NCI-H446 (cell line): ENCODE results near the gene PDCD11.
"Not testable (repeated sequence)": the region's sequence is repeated elsewhere in the genome, so short reads cannot be mapped to it uniquely, and the experiment has no call there.

Source experiments
- DNase-seq, 2 experiments: peaks; one replicate each; lab custom pipeline; 2025; lab: John Stamatoyannopoulos, UW

PDCD11 gene

DNA sequence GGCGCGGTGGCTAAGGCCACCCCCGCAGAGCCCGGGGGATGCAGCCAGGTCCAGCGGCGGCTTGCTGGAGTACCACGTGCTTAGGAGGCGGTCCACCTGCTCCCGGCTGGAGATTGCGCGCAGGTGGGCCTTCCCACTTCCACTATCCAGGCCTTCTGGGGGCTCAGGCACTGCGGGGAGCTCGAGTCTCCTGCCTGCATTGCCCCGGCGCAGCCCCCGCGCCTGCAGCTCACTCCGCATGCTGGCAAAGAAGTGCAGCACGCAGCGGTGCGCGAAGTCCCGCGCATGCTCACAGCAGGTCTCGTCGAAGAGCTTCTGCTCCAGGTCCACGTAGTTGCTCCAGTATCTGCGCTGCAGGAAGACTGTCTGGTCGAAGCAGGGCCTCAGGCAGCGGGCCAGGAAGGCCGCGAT is 76.8 kb downstream of the PDCD11 start:
- no peak for DNase-seq

DNA sequence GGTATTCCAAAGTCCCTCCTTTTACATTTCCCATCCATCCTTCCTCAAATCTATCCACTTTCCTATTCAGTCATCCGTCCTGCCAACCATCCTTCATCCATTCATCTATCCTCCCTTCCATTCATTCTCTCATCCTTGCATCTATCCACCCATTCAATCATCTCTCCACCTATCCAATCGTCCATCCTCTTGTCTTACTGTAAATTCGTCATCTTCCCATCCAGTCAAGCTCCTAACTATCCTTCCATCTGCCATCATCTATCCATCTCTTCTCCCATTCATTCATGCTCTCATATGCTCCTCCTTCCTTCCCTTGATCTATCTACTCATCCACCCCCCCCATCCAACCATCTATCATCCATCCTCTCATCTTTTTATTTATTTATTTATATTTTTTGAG is 77.7 kb downstream of the PDCD11 start:
- DNase-seq = no peak

DNA sequence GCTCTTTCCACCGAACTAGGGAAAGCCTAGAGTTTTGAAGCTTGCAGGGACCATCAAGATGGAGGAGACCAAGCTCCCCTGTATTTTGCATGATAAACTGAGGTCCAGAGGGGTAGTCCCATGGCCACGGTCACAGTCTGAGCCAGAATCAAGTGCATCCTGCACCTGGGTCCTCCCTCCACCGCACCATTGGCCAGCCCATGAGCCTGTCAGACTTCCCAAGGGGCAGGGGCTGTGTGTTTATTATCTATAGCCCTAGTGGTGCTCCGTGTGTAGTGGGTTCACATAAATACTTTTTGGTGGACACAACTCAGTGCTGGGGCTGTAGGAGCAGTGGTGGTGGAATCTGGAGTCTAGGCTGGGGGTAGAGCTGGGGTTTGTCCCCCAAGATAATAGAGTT is 79.0 kb downstream of the PDCD11 start:
- no peak for DNase-seq

DNA sequence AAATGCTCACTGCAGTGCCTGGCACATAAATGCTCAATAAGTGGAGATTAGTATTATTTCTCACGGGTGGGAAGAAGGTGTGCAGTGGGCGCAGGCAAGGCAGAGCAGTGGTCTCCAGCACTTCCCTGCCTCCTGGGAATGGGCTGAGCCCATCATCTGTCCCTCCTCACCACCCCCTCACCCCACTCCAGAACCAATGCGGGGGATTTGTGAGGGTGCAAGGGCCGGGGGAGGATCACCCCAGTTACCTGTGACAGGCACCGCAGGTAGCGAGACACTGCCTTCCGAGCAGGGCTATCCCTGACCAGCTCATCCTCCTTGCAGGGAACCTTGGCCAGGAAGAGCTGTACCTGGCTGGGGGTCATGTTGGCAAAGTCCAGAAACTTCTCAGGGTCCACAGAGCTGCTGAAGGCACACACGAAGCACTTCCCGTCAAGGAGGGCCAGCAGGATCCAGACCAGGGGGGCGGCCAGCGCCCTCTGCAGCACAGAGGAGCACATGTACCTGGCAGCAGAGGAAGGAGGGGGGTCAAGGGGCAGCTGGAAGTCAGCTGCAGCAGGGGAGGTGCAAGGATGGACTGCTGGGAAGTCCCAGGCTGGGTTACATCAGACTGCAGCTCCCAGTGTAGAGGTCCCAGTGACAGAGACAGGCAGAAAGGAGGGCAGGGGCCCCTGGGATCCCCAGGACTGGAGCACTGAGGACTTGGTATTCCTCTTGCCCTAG is 79.8 kb downstream of the PDCD11 start:
- no peak for DNase-seq

DNA sequence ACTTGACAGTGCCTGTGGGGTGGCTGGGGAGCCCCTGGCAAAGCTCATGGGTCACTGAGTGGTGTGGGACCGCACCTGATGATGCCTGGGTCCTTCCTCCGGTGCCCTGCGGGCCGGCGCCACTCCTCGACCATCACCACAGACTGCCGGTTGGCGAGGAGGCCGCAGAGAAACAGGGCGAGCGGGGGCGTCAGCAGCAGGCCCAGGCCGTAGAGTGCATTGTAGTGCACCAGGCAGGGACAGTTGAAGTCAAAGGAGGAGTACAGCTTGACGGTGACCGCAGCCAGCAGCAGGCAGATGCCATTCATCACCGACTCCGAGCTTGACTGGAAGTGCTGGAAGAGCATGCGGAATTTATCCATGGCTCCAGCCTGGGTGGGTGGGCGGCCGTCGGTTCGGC is 82.2 kb downstream of the PDCD11 start:
- no peak for DNase-seq

DNA sequence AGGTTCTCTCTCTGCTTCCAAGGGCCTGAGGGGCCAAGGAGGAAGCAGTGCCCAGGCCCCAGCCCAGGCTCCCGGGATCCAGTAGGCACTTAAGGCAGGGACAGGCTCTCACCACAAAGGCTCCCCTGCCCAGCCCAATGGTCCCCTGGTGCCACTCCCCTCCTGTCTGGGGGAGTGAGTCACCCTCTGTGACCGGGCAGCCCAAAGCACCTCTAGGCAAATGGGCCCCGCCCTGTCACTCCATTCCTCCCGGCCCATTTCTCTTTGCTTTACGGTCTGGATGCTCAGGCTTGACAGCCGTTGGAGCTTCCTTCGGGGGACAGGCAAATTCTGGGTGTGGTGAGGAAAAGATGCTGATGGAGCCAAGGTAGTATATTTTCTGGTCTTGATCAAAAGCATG is 82.7 kb downstream of the PDCD11 start, which contains the start of gene CALHM3:
Gene CALHM3 (minus strand): TSS at position 106 of the 400 bp plus-strand sequence. CDS start 208 bp downstream, outside the sequence.
- no peak for DNase-seq

DNA sequence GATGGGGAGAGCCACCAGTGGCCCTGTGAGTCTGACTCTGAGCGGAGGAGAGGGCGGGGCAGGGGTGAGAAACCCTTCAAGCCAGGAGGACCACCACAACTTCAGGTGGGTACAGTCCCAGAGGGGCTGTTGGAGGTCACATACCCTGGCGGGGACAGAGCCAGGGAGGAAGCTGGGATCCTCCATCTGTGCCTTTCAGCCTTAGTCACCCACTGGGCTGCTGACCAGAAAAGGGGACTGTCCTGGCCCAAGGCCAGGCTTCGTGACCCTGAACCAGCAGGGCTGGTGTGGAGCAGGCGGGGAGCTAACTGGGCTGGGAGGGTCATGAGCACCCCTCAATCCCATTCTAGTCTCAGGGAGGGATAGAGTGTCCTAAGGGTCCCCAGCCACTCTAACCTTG is 84.1 kb downstream of the PDCD11 start:
- no peak for DNase-seq

DNA sequence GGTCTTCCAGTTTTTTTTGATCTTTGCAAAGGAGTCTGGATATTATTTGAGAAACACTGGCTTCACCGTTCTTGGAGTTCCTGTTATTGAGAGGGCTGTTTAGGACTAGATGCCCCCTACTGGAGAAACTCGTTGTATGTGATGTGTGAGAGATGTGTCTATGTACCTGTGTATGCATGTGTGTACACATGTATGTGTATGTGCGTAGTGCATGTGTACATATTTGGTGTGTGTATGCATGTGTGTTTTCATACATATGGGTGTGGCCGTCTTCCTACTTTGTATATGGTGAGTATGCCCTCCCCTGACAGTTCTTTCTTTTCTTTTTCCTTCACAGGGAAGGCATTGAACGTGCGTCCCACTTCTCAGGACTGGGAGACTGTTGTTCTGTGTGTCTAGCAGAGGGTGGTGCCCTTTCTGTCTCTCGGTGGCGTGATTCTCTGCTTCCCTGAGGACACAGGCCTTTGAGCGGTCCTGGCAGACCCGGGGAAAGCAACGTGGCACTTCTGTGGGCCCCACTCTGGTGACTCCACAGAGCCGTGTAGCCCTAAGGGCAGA is 85.6 kb downstream of the PDCD11 start:
- DNase-seq = peak in 1 of 2 experiments; percentile 18

DNA sequence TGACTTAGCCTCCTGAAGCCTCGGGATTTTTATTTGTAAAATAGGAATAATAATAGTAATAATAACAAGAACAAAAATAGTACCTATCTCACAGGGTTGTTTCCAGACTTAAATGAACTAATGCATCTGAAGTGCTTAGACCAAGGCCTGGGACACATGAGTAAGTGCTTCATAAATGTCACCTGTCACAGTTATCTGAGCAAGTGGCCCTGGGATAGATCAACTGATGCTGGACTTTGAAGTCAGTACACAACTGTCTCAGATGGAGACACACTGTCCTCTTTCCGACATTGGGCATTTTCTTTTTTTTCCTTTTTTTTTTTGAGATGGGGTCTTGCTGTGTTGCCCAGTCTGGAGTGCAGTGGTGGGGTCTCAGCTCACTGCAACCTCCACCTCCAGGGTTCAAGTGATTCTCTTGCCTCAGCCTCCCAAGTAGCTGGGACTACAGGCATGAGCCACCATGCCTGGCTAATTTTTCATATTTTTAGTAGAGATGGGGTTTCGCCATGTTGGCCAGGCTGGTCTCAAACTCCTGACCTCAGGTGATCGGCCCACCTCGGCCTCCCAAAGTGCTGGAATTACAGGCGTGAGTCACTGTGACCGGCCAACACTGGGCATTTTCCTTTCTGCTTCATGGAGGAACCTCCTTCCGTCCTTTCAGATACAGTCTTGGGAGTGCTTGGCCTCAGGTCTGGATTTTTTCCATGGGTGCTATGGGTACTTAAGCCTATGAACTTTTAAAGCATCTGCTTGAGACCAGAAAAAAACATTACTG is 90.4 kb downstream of the PDCD11 start:
- DNase-seq = not testable (repeated sequence)

DNA sequence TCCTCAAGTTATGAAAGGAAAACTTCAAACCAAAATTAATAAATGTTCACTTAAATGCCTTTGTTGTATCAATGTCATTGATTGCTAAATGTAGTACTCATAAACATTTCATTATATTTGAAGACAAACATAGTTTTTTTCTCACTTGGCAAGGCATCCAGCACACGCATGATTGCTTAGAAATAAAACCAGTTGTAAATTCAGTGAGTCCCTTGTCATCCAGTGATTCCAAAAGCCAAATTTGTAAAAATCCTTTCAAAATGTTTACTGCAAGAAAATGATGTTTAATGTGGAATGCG is 90.9 kb downstream of the PDCD11 start:
- no peak for DNase-seq

DNA sequence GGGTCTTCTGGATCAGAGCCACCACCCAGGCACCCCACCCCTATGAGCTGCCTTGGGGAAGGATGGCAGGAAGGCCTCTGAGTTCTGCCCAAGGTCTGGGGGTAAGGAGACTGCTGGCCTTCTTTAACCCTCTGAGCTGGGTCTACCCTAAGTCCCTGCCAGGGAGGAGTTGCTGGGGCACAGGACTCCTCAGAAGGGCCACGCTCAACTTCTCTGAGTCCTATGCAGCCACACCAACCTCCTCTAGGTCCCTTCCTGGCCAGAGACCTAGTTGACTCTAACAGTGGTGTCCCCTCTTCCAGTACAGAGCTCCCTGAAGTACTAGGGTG is 94.5 kb downstream of the PDCD11 start:
- DNase-seq = no peak

DNA sequence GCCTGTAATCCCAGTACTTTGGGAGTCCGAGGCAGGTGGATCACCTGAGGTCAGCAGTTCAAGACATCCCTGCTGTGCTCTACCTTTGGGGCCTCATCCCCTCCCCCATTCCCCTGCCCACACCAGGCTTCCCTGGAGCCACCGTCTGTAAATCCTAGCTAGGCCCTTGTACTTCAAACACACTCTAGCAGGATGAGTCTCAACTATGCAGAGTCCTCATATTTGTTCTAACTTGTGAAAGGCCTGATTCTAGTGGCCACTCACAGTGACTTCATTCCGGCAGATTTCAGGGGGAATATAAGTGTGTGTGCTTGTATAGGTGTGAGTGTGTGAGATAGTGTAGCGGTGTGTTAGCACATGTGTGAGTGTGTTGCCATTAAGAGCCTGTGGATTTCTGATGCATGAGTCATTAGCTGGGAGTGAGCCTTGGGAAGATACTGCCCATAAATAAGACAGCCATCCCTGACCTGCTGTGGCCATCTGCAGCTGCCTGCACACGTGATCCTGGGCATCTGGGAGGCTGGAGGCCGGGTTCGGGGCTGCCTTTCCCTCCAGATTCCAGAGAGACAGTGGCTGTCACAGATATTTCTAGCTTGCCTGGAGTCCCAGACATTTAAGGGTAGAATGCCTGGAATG is 95.4 kb downstream of the PDCD11 start:
- DNase-seq = no peak

DNA sequence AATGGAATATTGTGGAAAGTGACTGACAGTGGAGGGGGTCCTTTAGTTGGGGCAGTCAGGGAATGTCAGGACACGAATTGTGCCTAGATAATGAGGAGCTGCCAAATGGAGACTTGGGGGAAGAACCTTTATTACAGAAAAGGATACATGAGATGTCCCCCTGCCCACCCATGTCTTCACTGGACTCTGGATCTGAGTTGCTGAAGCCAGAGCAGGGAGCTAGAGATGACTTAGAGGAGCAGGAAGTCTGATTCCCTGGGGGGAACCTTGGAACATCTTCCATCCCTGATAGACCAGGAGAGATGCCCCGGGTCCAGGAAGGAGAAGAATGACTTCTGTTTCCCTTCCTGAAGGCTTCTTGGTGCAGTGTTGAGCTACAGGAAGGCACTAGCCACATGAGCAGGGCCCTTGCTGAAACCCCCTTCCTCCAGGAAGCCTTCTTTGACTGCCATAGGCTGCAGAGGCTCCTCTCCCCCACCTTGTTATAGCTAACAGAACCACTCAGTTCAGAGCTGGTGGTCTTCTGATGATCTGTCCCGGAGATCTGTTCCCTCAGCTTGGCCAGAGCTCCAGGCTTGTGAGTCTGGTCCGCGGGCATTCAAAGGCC is 96.3 kb downstream of the PDCD11 start:
- no peak for DNase-seq

DNA sequence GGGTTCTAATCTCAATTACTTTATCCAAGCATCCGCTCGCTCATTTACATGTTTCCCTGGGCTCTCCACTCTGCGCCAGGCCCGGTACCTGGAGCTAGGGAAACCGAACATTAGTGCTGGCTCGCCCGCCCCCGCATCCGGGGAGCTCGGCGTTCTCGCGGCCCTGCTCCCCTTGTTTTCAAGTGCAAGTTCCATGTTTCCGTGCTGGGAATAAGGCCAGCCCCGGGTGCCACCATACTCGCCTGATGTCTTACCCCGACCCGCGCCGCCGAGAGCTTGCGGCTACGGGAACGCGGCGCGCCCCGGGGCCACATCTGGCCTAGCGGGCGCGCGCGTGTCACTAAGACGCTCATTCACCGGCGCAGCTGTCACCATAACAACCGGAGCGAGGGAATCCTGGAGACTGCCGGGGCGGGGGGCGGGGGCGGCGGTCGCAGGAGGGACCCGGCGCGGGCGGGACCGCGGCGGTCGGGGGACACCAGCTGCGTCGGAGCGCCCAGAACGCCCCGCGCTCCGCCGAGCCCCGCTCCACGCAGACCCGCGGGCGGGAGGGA is 97.0 kb downstream of the PDCD11 start, which contains the start of gene NEURL1:
Gene NEURL1 (plus strand): TSS at position 344 of the 554 bp plus-strand sequence. CDS start 683 bp downstream, outside the sequence.
- no peak for DNase-seq

DNA sequence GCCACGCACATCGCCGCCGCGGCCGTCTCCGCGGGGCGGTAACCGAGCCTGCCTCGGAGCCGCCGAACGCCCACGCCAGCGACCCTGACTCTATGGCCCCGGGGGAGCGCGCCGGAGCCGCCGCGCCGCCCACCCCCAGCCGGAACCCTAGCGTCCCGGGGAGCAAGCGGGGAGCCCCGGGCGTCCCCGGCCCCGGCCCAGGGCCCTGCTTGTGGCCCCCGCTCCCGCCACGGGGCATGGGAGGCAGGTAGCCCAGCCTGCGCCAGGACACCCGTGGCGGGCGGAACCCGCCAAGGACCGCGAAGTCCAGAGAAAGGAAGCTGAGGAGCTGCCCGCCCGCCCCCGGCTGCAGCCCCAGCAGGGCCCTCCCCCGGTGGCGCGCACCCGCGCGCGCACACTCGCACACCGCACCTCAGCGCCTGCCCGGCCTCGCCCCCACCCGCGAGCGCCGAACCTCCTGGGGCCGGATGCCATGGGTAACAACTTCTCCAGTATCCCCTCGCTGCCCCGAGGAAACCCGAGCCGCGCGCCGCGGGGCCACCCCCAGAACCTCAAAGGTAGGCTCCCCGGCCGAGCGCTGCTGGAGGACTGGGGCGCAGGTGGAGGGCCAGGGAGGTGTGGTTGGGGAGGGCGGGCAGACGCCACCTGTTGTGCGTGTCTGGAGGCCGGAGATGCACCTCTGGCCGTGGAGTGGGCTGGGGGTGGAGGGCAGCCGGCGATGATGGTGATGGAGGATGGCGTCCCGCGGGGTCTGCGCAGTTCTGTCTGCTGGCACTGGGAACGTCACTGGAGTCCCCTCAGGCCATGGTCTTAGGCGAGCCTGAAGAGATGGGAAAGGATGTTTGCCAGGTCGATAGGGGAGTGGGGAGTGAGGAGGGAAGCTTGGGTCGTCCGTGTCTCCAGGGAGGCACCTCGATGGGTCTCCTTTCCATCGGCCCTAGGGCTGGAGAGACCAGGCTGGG is 97.8 kb downstream of the PDCD11 start:
- no peak for DNase-seq

DNA sequence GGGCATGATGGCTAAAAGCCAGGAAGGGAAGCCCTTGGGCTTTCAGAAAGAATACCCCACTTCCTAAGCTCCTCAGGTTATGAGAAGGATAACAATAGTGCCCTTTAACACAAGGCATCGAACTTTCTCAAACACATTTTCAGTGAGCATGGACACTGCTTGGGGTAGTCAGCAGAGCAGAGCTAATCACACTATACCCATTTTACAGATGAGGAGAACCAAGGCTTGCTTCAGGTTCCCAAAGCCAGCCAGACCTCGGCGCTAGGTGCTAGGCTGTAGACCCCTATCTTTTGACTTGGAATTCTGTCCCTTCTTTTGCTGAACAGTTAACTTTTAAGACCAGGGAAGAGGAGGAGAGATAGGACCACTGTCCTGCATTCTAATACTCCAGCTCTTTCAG is 98.9 kb downstream of the PDCD11 start:
- DNase-seq = no peak
